Hepatocyte (in vitro differentiated cells): Measurements from ENCODE around the gene LAMA3. TPM values are rescaled to one million over a fixed set of nuclear protein-coding genes. Genes with fewer than 3 reads are reported as not detected.

Source experiments
- DNase-seq: peaks from one replicate; pipeline ENCODE4 v3.0.0-alpha.2; 2016; ENCODE audit warnings: low spot score
- H2AFZ ChIP-seq: fragments of 200-600 bp; sonication (generic); 2 replicates; pipeline ENCODE4 v1.6.0; 2016; ENCODE audit warnings: antibody characterized with exemption, mild to moderate bottlenecking
- H3K27ac ChIP-seq: fragments of 200-600 bp; sonication (generic); 2 replicates; pipeline ENCODE4 v1.5.1; 2016; ENCODE audit warnings: mild to moderate bottlenecking
- H3K27me3 ChIP-seq: fragments of 200-600 bp; sonication (generic); 2 replicates; pipeline ENCODE4 v1.6.1; 2016
- H3K36me3 ChIP-seq: fragments of 200-600 bp; sonication (generic); replicated peaks from 2 replicates; pipeline ENCODE4 v1.5.1; 2016; ENCODE audit warnings: low read depth; ENCODE audit not compliant: insufficient read depth
- H3K4me1 ChIP-seq: fragments of 200-600 bp; sonication (generic); 2 replicates; pipeline ENCODE4 v1.5.1; 2016; ENCODE audit warnings: mild to moderate bottlenecking, moderate library complexity; ENCODE audit not compliant: insufficient read depth
- H3K4me2 ChIP-seq: fragments of 200-600 bp; sonication (generic); 2 replicates; pipeline ENCODE4 v1.6.0; 2016
- H3K4me3 ChIP-seq: fragments of 200-600 bp; sonication (generic); 2 replicates; pipeline ENCODE4 v1.5.1; 2016; ENCODE audit warnings: mild to moderate bottlenecking
- H3K79me2 ChIP-seq: fragments of 200-600 bp; sonication (generic); 2 replicates; pipeline ENCODE4 v1.6.0; 2017; ENCODE audit warnings: mild to moderate bottlenecking
- H3K9me2 ChIP-seq: fragments of 200-600 bp; sonication (generic); replicated peaks from 2 replicates; pipeline ENCODE4 v1.6.0; 2017; ENCODE audit warnings: mild to moderate bottlenecking; ENCODE audit not compliant: insufficient read depth
- H3K9me3 ChIP-seq: fragments of 200-600 bp; sonication (generic); 2 replicates; pipeline ENCODE4 v1.5.1; 2016; ENCODE audit warnings: low read depth, mild to moderate bottlenecking
- H4K20me1 ChIP-seq: fragments of 200-600 bp; sonication (generic); 2 replicates; pipeline ENCODE4 v1.6.0; 2016; ENCODE audit warnings: mild to moderate bottlenecking; ENCODE audit not compliant: insufficient read depth, poor library complexity, severe bottlenecking
- EZH2 ChIP-seq: fragments of 200-600 bp; sonication (generic); IDR thresholded peaks from 2 replicates; pipeline ENCODE4 v1.6.1; 2016; ENCODE audit warnings: antibody characterized with exemption, mild to moderate bottlenecking, borderline replicate concordance
- EZH2phosphoT487 ChIP-seq: fragments of 200-600 bp; sonication (generic); IDR thresholded peaks from one replicate; pipeline ENCODE4 v1.6.1; 2018; ENCODE audit warnings: antibody characterized with exemption, mild to moderate bottlenecking, low read depth, moderate library complexity; ENCODE audit not compliant: unreplicated experiment, severe bottlenecking
- WGBS: methylation state at CpG from one replicate; pipeline ENCODE4 v1.1.6; 2016; ENCODE audit warnings: low lambda C conversion rate; ENCODE audit errors: missing lambda C conversion rate; 5-methylcytosine and 5-hydroxymethylcytosine counted together
- polyA plus RNA-seq: library from polyadenylated mRNA; unstranded; fragments of >200 nt; fragmentation: Nextera tagmentation; extraction: Ambion mirVana; gene quantifications from 2 replicates; pipeline ENCODE4 v1.2.1, GENCODE V29; 2016
- total RNA-seq: library from RNA; depleted of rRNA; stranded (reverse); fragments of >200 nt; gene quantifications from 2 replicates; pipeline ENCODE4 v1.2.3, GENCODE V29; 2014
- TF ChIP-seq, protein P1 (sequence below): fragments of 200-600 bp; sonication (generic); IDR thresholded peaks from 2 replicates; pipeline ENCODE4 v1.5.1; 2016; ENCODE audit warnings: antibody characterized with exemption, mild to moderate bottlenecking; ENCODE audit not compliant: poor library complexity

LAMA3 gene
- total and polyA plus RNA-seq, 2 experiments from 2014 or later = 29.9 to 52.1 TPM

DNA sequence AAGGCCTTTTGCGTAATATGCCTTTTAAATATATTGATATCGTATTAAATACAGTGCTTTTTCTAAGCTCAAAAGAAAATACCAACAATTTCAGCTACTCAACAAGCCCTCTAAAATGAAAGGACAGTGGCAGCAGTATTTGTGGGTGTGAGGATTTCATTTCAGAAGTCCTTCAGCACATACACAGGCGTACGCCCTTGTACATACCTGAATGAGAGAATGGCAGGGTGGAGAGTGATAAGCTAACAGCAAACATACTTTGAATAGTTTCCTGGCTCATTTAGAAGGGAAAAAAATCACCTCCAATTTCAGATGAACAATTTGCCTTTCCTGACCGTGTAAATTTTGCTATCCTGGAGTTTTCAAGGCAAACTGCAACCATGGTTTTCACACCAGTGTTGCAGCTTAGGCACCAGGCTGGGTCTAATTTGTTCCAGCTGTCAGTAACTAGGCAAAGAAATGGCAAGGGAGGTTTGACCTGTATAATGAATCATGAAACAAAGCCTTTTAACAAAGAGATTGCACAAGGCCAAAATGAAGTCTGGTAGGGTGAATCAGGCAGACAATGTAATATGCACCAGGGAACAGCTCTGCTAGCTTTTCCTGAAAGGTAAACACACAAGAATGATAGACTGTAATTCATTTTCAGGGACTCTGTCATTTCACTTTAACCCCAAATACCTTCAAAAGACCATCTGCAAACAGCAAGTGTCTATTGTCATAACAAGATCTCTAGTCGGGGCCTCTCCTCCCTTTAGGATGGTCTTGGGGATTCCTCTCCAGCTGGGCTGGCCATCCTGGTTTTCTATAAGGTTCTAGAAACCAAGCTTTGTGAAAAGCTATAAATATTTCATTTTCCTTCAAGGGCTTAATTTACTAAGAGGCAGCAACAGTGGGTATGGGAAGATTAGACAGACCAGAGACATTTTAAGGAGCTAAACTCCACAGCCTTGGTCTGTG is 38.0 kb upstream of the LAMA3 start:
- peaks cover 28% of the 10 kb centered on the region for H3K4me1 ChIP-seq
- peak overlapping the region; percentile 74 for H3K27ac ChIP-seq
- DNase-seq = peak; percentile 46
- no peaks in the 10 kb centered on the region for H3K27me3 ChIP-seq
- H3K79me2 ChIP-seq = no peaks in the 10 kb centered on the region
- H2AFZ ChIP-seq = no peak overlapping the region
- H4K20me1 ChIP-seq = no peaks in the 10 kb centered on the region
- H3K36me3 ChIP-seq = no peaks in the 10 kb centered on the region
- TF ChIP-seq EZH2 = no peak
- no peaks in the 10 kb centered on the region for H3K9me3 ChIP-seq
- H3K4me3 ChIP-seq = no peak overlapping the region
- 66% methylated on average over 6 of the region's 6 CpGs for WGBS
- H3K4me2 ChIP-seq = peak overlapping the region; percentile 45
- H3K9me2 ChIP-seq = no peaks in the 10 kb centered on the region

DNA sequence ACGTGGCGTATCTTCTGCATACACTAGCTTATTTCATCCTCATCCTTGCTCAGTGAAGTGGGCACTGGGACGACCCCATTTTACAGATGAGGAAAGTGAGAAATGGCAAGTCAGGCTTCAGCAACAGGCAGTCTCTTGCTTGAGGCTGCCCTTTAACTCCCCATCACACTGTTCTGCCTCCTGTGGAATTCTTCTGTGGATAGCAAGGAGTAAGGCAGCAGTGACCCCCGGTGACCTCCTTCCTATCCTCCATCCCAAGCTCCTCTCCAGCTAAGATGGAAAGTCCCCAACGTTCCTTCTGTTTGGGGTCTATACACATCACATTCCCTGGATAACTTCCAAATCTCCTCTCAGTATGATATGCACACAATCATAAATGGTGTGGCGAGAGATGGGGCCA is 37.0 kb upstream of the LAMA3 start:
- no peak for DNase-seq
- no peaks in the 10 kb centered on the region for H3K9me2 ChIP-seq

DNA sequence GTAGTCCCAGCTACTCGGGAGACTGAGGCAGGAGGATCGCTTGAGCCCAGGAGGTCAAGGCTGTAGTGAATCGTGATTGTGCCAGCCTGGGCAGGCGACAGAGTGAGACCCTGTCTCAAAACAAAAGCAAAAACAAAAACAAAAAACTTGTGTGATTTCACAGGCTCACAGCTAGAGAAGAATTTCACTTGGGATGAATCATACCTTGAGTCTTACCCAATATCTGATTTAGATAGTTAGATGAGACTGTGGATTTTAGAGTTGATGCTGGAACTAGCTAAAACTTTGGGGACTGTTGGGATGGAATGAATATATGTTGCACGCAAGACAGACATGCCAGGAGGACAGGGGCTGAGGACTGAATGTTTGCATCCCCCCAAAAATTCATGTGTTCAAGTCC is 31.0 kb upstream of the LAMA3 start:
- Histone ChIP-seq H3K27me3 (peaks cover 20% of the 10 kb centered on the region), H4K20me1 (no peaks in the 10 kb centered on the region), H3K9me2 (no peaks in the 10 kb centered on the region), H3K4me3 (no peak overlapping the region), H3K27ac (no peak overlapping the region), H3K9me3 (no peaks in the 10 kb centered on the region), H3K4me1 (peaks cover 4% of the 10 kb centered on the region), H3K4me2 (no peak overlapping the region), H3K36me3 (no peaks in the 10 kb centered on the region), H2AFZ (no peak overlapping the region), H3K79me2 (no peaks in the 10 kb centered on the region)
- TF ChIP-seq EZH2 (no peak), EZH2phosphoT487 (no peak)
- TF ChIP-seq, protein P1, sequence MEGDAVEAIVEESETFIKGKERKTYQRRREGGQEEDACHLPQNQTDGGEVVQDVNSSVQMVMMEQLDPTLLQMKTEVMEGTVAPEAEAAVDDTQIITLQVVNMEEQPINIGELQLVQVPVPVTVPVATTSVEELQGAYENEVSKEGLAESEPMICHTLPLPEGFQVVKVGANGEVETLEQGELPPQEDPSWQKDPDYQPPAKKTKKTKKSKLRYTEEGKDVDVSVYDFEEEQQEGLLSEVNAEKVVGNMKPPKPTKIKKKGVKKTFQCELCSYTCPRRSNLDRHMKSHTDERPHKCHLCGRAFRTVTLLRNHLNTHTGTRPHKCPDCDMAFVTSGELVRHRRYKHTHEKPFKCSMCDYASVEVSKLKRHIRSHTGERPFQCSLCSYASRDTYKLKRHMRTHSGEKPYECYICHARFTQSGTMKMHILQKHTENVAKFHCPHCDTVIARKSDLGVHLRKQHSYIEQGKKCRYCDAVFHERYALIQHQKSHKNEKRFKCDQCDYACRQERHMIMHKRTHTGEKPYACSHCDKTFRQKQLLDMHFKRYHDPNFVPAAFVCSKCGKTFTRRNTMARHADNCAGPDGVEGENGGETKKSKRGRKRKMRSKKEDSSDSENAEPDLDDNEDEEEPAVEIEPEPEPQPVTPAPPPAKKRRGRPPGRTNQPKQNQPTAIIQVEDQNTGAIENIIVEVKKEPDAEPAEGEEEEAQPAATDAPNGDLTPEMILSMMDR = no peak
- WGBS = 97% methylated on average over 5 of the region's 5 CpGs
- DNase-seq = no peak

More for the DNA sequence above, 37.0 kb upstream of the LAMA3 start:
- 77% methylated on average over 6 of the region's 6 CpGs for WGBS
- no peak overlapping the region for H2AFZ ChIP-seq
- H3K9me3 ChIP-seq = no peaks in the 10 kb centered on the region
- H3K79me2 ChIP-seq = no peaks in the 10 kb centered on the region
- no peaks in the 10 kb centered on the region for H3K36me3 ChIP-seq
- peak overlapping the region; percentile 74 for H3K27ac ChIP-seq
- H3K27me3 ChIP-seq = no peaks in the 10 kb centered on the region
- H3K4me3 ChIP-seq = no peak overlapping the region
- no peaks in the 10 kb centered on the region for H4K20me1 ChIP-seq
- TF ChIP-seq EZH2 (no peak), EZH2phosphoT487 (no peak)
- TF ChIP-seq, protein P1 = no peak
- H3K4me1 ChIP-seq = peaks cover 28% of the 10 kb centered on the region
- H3K4me2 ChIP-seq = no peak overlapping the region

DNA sequence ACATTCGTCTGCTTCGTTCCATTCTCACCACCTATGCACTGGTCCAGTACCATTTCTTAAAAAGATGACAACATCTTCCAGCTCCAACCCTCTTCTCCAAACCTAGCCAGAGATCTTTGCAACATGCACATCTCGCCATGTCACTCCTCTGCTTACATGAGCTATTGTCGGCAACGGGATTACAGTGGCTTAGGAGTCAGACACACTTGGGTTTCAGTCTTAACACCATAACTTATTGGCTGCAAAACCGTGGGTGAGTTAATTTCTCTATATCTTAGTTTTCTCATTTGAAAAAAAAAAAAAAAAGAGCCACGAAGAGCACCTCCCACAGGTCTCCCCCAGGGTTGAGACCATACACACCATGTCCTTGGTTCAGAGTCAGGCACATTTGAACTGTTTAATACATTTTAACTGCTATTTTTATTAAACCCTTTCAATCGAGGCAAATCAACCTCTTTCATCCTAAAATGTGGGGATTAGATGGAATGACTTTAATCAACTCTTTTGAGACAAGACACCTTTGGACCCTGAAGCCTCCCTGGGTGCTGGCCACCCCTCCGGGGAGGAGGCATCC is 27.4 kb upstream of the LAMA3 start:
- Histone ChIP-seq H3K27ac (no peak overlapping the region), H3K27me3 (peaks cover 25% of the 10 kb centered on the region)
- TF ChIP-seq EZH2phosphoT487 = no peak
- TF ChIP-seq EZH2 = no peak
- TF ChIP-seq, protein P1 = no peak

More for the DNA sequence above, 27.4 kb upstream of the LAMA3 start:
- Histone ChIP-seq H3K4me3 (peak overlapping the region; percentile 61), H3K79me2 (no peaks in the 10 kb centered on the region), H3K36me3 (no peaks in the 10 kb centered on the region), H3K4me1 (peaks cover 4% of the 10 kb centered on the region), H3K9me2 (no peaks in the 10 kb centered on the region), H3K9me3 (no peaks in the 10 kb centered on the region), H2AFZ (peak overlapping the region; percentile 84), H3K4me2 (peak overlapping the region; percentile 95), H4K20me1 (no peaks in the 10 kb centered on the region)
- WGBS = 66% methylated on average over 9 of the region's 9 CpGs
- no peak for DNase-seq
